Stimulated activated CD8-positive, alpha-beta memory T cell treated with anti-CD3 and anti-CD28 coated beads, Interleukin-12 subunit alpha, Interleukin-12 subunit beta, amount 100 ng/mL, for 4 hours (primary cell): ENCODE measurements around the gene MPZL1.
"Not testable (repeated sequence)": the region's sequence is repeated elsewhere in the genome, so short reads cannot be mapped to it uniquely, and the experiment has no call there.

Experiments used
- DNase-seq: peaks from one replicate; pipeline ENCODE4 v3.0.0-alpha.2; 2020; ENCODE audit warnings: low read depth

Gene MPZL1

DNA sequence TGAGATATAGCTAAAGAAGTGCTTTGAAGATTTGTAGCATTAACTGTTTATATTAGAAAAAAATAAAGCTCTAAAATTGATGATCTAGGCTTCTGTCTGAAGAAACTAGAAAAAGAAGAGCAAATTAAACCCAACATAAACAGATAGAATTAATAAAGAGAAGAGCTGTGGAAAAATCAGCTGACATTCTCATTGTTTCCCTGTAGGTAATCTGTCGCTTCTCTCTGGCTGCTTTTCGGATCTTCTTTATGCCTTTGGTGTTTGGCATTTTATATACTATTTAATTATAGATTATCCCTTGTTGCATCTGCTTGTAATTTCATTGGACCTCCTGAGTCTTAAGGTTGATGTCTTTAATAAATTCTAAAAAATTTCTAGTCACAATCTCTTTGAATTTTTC, 59.8 kb downstream of the MPZL1 start:
- no peak for DNase-seq

DNA sequence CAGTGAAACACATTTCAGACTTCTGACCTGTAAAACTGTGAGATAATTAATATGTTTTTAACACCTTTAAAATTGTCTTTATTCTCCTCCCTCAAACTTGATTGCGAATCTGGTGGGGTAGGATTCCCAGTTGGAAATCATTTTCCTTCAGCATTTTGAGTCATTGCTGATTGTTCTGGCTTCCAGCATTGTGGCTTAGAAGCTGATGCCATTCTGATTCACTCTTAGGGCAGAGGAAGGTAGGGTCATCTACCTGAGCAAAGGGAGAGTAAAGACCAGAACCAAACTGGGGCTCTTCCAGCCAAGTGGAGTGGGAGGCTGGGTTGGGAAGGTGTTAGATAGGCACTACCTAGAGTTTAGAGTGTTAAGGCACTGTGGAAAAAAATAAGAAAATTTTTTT, 61.2 kb downstream of the MPZL1 start:
- DNase-seq, result no peak

DNA sequence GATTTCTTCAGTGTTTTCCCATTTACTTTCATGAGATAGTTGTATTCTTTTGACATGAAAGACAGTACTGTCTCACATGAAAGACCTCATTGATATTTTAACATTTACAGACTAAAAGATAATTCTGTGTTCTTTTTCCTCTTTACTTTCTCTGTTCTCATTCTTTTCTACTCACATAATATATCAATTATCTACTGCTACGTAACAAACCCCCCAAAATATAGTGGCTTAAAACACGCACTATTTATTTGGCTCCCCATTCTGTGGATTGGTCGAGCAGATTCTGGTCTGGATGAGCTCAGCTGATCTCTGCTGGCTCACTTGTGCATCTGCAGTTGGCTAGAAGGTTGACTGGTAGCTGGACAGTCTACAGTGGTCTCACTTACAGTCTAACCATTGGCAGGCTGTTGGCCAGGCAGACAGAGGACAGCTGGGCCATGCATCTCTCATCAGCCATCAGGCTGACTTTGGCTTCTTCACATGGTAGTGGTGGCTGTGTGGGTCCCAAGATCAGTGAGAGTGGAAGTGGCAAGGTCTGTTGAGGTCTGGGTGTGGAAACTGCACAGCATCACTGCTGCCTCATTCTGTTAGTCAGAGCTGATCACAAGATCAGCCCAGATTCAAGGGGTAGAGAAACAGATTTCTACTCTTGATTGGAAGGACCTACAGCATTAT, 63.2 kb downstream of the MPZL1 start:
- no peak for DNase-seq

DNA sequence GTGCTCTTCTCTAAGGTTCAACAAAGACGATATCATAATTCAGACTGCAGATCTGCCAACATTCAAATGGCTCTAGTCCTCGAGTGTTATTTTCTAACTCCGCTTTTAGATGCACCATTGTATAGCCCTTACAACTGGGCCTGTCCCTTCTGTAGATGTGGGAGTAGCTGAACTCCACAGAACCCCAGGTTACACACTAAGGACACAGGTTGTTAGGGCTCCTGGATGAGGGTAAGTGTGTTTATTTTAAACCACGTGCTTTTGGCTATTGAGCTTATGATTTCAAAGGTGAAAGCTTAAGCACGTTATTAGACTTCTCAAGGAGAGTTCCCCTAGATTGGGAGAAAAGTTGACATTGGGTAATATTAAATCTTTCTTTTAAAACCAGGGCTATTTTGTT, 64.7 kb downstream of the MPZL1 start:
- no peak for DNase-seq

DNA sequence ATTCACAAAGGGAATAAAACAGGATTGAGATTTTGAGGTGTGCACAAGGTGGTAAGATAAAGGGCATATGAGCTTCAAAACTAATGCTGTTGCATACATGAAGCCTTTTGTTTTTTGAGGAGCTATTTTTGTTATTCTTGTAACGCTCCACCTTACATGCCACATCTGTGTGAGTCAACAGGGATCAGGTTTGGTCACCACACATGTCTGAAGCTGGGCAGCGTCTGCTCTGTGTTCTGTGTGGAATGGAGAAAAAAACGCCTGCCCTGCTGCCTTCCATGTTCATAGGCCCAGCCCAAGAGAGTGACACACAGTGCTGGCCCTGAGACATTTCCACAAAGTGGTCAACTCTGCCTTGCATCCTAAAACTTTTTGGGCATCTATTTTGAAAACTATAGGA, 67.7 kb downstream of the MPZL1 start:
- DNase-seq, result no peak

DNA sequence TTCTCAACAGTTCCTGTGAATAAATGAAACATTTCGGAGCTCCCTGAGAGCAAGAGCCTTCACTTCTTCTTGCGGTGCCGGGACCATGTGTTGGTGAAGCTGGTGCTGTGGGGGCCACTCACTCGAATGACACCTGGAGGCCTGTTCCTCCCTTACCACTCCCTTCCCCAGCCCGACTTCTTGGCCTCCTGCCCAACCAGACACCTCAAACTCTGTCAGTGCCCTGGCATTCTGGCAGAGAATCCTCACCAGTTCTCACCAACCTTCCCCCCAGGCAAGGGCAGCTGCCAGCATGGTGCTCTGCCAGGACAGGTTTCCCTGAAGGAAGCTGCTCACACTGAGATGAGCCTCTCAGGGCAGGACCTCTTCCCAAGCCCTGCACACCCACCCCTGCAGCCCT, 68.3 kb downstream of the MPZL1 start:
- DNase-seq, result no peak

DNA sequence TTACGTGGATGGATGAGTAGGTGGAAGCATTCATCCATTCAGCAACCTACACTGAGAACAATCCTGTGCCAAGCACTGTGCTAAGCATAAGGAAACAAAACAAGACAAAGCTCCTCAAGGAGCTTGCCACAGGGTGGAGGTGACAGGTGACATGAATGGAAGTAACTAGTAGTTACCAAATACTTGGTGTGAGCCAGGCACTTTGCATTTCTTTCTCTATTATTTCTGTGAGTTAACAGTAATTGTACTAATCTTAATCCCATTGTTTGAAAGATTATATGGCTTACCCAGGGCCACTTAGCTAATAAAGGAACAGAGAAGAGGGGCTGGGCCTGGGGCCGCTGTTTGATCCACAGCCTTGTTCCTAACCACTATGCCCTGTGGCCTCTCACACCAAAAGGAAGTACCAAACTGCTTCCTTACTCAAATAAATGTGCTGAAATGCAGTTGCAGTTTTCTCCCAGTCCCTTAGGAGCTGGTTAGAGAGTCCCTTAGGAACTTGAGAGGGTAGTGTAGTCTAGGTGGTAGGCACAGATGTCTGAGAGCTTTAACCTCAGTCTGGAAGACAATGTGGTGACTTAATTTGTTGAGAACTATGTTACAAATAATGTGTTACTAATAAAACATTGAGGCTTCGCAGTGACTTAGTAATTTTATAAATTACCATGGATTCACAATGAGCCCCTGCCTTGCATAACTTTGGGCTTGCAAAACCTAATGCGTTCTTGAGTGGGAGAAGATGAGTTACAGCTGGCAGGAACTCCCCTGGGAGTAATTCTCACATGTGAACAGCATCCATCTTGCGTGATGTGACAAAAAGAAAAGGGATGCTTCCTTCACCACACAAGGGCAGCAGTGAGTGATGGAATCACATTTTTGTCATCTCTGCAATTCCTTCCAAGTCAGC, 69.8 kb downstream of the MPZL1 start:
- no peak for DNase-seq

DNA sequence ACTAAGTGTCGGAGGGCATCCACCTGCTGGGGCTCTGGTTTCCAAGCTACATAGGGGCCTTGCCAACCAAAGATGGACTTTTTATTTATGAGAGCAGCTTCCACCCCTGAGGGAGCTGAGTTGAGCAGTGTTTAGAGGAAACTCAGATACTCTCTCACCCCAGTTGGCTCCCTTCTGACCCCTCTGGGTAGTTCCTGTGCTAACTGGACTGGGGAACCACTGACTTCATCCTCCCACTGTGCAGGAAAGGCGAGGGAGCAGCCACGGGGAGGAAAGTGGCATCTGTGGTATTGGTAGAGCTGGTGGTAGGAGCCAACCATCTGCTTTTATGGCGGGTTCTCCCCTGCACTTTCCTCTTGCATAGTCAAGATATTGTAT, 70.4 kb downstream of the MPZL1 start:
- DNase-seq, result no peak

DNA sequence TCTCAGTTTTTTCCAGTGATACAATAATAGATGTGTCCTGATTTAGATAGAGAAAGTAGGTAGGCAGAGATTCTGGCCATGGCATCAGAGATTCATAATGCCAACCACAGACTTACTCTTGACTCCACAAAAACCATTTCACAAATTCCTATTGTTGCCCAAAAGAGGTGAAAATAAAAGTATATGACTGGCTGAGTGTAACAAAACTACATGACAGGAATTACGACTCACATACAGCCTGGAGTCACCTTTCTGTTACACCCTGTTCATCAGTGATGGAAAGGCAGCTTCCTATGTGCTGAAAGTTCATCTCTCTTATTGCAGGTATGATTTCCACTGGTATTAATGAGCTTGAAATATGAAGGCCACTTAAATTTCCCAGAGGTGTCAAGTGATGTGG, 72.3 kb downstream of the MPZL1 start:
- DNase-seq, result no peak

DNA sequence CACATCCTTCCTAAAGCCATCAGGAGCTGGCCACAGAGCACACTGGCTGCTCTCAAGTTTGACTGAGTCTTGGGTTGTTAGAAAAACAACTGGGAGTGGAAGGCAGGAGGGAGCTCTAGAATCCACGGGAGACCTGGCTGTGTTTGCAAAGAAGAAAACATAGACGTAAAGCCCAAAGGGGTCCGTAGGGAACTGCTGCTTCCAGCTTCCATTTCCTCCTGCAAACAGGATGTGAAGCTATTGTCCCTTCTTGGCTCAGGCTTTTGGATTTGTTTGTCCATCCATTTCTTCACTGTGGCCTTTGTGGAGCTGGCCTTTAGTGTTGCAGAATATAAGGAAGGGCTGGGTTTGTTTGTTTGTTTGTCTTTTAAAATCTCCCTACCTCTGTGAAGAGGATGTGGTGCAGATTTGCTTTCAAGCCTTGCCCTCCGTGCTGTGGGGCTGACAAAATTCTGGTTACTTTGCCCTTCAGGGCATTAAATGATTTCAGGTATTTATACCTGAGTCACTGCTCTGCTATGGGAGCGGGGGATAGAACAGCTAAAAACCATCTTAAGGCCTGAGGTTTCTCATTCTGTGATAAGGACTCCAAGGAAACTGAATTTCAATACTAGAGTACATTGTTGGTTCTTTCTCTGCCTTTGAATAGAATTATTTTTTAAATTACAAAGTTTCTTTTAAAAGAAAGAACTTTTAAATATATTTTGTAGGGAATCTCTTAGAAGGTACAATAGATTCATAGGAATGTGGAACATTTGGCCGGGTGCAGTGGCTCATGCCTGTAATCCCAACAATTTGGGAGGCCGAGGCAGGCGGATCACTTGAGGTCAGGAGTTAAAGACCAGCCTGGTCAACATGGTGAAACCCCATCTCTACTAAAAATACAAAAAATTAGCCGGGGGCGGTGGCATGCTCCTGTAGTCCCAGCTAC, 74.3 kb downstream of the MPZL1 start:
- DNase-seq, result no peak

DNA sequence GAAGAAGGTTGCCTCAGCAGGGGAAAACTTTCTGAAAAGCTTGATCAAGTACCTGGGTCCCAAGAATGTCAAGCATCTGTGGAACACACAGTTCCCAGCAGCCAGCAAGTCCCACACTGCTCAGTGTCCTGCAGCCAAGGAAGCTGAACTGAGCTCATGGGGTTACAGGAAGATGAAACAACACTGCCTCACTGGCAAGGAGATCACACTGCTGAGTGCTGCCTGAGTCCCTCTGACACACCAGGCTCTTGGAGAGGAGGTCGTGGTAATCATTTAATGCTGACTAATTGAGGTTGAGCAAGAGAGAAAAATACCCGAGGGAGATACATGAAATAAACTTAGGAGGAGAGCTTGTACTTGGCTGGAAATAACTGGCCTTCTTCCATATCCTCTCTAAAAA, 75.2 kb downstream of the MPZL1 start:
- DNase-seq, result no peak

DNA sequence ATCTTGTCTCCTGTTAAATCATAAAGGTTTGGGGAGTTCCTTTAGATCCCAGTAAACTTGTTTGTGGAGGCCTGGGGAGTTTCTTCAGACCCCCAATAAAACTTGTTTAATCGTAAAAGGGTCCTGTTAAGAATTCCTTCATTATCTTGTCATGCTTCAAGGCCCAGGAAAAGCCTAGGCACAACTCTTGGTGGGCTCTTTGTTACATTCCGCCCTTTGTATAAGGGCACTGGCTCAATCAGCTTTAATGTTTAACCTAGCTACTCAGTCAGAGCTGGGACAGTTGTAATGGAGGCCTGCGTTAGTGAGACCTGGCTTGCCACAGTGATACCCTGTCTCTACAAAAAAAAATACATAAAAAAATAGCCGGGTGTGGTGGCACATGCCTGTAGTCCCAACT, 77.2 kb downstream of the MPZL1 start:
- no peak for DNase-seq

DNA sequence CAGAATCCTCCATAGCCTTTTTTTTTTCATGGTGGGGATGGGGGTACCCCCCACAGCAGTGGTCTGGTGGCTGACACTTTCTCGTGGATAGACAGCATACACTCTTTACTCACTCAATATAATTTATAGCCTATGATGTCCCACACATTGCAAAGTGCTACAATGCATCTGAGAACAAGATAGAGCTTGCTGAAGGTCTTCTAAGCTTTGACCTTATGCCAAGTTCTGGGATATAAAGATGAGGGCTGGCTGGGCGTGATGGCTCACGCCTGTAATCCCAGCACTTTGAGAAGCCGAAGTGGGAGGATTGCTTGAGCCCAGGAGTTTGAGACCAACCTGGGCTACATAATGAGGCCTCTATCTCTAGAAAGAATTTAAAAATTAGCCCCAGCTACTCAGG, 78.0 kb downstream of the MPZL1 start:
- DNase-seq, result no peak

DNA sequence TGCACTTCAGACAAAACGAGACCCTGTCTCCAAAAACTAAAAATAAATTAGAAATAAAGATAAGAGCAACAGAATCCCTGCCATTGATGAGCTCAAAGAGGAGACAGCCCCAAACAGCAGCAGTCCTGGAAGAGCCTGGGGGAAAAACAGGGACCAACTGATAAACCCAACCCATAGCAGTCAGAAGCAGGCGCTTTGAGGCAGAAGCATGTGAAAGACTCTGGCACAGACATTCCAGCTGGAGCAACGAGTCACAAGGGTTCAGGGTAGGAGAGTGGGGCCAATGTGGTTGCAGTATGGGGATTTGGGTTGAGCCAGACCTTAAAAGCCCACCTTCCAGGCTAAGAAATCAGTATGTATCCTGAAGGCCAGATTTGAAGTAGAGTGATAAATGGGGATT, 78.5 kb downstream of the MPZL1 start:
- no peak for DNase-seq

DNA sequence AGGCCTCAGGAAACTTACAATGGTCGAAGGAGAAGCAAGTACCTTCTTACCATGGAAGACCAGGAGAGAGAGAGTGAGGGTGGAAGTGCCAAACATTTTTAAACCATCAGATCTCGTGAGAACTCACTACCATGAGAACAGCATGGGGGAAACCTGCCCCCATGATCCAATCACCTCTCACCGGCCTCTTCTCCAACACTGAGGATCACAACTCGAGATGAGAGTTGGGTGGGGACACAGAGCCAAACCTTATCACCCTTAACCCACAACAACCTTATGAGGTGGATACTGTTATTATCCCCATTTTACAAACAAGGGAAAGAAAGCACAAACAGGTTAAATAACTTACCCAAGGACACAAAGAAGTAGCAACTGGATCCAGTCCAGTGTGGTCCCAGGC, 80.5 kb downstream of the MPZL1 start:
- DNase-seq, result no peak

DNA sequence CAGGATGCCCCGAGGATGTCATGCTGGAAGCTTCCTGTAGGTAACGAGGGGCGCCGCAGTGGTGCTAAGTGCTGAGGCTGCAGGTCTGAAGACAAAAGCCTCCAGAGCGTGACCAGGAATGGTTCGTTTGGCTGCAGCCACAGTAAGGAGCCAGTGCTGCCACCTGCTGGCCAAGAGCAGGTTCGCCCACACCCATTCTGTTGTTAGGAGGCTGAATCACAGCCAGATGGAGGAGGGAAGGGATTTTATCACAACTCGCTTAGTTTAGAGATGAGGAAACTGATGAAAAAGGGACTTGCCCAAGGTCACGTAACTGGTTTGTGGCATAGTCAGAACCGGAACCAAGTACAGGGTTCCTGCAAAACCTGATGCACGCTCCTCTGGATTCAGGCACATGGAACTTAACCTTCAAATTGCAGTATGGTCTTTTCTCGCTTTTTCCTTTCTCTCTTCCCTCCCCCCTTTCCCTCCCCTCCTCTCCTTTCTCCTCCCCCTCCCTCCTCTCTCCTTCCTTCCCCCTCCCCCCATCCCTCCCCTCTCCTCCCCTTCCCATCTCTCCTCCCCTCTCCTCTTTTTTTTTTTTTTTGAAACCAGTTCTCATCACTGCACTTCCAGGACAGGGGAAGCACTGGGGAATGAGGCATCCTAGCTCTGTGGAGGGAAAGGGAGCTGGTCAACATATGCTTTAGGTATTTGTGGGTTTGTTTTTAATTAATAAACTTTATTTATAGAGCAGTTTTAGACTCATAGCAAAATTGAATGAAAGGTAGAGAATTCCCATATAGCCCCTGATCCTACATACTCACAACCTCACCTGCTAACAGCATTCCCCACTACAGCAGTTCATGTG, 81.8 kb downstream of the MPZL1 start:
- DNase-seq, result peak; percentile 68

DNA sequence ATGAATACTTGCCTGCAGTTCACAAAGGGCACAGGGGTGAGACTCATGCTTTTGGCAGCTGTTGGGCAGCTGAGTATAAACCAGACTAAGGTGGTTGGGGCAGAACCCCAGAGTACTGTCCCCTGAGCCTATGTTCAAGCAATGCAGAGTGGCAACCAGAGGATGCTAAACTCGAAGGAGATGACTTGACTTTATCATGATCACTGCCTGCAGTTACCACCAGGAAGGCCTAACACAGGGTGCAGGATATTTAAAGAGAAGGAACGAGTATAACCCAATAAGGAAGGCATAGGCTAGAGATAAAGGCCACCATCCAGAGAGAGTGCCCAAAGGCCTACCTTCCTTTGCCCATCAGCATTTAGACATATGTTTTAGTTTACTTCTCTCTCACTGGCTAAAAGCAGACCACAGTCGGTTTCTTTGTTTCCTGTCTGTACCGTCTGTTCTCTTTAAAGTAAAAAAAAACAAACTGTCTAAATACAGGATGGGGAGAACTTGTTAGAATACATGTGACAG, 83.3 kb downstream of the MPZL1 start:
- DNase-seq, result no peak

DNA sequence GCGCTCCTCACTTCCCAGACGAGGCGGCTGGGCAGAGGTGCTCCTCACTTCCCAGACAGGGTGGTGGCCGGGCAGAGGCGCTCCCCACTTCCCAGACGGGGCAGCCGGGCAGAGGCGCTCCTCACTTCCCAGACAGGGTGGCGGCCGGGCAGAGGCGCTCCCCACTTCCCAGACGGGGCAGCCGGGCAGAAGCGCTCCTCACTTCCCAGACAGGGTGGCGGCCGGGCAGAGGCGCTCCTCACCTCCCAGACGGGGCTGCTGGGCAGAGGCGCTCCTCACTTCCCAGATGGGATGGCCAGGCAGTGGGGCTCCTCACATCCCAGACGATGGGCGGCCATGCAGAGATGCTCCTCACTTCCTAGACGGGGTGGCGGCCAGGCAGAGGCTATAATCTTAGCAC, 84.5 kb downstream of the MPZL1 start:
- not testable (repeated sequence) for DNase-seq

DNA sequence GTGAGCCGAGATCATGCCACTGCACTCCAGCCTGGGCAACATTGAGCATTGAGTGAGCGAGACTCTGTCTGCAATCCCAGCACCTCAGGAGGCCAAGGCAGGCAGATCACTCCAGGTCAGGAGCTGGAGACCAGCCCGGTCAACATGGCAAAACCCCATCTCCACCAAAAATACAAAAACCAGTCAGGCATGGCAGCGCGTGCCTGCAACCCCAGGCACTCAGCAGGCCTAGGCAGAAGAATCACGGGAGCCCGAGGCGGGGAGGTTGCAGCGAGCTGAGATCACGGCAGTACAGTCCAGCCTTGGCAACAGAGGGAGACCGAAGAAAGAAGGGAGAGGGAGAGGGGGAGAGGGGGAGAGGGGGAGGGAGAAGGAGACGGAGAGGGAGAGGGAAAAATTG, 84.9 kb downstream of the MPZL1 start:
- not testable (repeated sequence) for DNase-seq

DNA sequence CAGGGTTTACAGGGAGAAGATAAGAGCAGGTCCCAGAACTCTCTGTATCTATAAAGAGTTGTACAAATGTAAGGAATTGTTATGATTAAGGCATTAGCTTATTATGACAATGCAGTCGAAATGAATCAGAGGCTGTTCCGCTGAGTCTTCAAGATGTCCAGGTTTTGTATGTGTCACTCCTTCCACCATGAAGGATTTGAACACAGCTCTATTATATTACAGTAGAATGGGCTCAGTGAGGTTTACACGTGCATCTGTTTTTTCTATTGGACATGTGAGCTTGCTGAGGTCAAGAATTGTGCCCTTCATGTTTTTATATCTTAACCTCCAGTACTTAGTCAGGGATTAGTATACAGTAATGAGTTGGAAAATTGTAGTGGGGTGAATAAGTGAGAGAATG, 86.3 kb downstream of the MPZL1 start:
- no peak for DNase-seq

DNA sequence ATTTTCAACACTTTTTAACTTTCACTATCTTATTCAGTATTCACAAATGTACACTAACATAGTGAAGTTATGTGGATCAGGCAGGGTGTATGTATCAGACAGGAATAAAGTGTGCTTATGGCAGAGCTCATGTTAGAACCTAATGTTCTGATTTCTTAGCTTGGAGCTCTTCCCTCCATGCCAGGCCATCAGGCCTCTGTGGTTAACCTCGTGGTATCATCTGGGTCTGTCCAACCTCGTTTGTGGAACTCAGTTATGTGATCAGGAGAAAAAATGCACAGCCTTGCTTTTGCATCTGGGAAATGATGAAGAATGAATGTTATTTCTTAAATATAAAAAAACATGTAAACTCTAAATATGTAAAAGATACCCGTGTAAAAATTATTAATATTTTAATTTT, 86.9 kb downstream of the MPZL1 start:
- DNase-seq, result no peak
